GM18511 (cell line): ENCODE measurements around the gene CYRIA.

Experiments
- ATAC-seq: cut with Tn5 transposase; IDR thresholded peaks from one replicate; pipeline ENCODE4 v1.9.1; 2021; ENCODE audit warnings: mild to moderate bottlenecking, moderate library complexity; ENCODE audit not compliant: unreplicated experiment

Gene CYRIA

DNA sequence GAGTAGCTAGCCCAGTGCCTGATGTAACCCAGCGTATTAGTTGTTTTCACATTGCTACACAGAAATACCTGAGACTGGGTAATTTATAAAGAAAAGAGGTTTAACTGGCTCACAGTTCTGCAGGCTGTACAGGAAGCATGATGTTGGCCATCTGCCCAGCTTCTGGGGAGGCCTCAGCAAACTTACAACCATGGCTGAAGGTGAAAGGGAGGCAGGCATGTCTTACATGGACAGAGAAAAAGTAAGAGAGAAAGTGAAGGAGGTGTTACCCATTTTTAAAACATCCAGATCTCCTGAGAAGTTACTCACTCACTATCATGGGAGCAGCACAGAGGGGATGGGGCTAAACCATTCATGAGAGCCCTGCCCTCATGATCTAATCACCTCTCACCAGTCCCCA, 6.1 kb upstream of the CYRIA start:
- no peak for ATAC-seq

DNA sequence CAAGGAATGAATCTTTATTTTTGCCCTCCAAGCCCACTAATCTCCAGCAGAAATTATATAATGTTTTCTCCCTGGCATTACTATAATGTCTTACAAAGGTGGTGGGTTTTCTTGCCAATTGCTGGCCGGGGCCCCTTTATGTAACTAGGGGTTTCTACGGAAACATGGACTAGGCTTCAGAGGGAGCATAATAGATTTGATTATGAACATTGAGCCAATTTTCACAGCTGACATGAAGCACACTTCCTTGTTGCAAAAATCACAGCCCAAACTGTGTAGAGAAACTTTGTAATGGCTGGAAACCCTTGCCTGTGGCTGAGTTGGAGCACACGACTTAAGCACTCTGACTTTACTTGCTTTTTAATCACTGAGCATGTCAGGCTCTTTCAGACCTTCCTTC, 3.8 kb upstream of the CYRIA start:
- ATAC-seq = no peak

DNA sequence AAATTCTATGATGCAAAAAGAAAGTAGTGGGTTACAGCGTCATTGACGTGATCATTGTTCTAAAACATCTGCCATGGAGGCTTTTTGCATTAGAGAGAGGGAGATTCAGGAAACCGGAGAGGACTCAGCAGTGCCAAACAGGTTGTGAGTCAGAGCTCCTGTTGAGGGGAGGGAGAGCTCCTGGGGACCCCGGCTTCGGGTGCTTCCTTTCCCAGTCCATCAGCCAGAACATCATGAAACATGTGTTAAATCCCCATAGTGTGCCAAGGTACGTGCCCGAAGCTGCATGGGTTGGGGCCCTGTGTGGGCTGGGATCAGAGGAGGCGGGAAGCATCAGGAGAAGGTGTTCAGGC, 791 bp upstream of the CYRIA start:
- ATAC-seq = no peak

DNA sequence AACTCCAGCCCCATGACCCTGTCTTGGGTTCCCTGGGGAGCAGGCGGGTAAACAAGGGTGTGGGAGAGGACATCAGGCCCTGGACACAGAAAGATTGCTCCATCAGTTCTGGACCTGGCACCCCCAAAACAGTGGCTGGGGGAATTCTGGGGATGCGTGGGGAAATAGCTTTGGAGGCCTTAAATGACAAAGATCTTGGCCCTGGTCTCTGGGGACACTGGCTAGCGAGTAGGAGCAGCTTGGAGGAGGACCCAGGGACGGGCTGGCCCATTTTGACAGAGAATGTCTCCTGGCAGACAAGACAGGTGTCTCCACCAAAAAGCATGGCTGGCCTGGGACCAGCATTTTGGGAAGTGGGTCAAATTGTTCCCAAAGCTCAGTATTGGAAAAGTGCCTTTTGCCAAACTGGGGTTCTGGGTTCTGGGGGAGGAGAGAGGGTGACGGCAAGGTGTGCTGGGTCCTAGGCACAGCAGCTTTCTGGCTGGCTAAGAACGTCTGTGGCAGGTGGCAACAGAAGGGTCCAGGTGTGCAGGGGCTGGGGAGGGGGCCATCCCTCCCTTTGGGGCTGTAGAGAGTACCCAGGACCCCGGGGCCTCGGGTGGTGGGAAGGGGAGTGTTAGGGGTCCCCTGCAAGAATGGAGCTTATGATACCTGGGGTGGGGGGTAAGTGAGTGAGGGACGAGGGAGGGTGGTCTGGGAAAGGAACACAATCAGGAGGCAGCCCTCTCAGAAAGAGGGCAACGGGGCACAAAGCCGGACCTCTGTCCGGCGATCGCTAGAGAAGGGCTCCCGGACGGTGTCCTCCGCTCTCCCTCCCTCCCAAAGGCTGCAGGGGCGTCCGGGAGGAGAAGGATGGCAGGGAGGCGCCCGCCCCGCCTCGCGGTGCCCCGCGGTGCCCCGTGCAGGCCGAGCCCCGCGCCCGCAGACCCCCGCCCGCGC, 556 bp downstream of the CYRIA start:
- peak; percentile 27 for ATAC-seq

DNA sequence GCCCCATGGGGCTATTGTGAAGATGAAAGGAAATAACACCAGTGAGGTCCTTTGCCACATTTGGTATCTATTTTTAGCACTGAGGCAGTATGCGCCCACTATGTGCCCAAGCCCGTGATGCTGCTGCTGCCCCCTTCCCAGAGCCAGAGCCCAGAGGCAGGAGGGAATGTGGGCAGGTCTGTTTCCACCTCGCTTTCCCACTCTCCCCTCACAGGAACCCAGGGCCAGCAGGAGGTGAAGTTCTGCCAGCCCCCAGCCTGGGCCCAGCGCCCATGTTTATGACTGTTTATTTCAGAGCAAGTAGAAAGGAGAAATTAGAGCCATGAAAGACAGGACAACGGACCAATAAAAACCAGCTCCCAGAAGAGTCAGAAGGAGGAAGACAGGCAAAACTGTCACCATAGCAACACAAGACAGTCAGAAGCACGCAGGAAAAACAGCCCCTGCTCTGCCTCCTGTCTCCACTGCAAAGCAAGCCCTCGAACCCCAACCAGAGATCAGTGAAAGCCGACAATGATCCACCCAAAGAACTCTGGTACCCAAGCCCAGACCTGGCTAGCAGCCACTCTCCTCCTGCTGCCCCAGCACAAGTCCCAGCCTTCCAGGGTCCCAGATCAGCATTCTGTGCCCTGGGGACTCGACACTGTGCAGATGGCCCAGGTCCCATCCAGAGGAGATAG, 1.4 kb downstream of the CYRIA start:
- peak; percentile 39 for ATAC-seq

DNA sequence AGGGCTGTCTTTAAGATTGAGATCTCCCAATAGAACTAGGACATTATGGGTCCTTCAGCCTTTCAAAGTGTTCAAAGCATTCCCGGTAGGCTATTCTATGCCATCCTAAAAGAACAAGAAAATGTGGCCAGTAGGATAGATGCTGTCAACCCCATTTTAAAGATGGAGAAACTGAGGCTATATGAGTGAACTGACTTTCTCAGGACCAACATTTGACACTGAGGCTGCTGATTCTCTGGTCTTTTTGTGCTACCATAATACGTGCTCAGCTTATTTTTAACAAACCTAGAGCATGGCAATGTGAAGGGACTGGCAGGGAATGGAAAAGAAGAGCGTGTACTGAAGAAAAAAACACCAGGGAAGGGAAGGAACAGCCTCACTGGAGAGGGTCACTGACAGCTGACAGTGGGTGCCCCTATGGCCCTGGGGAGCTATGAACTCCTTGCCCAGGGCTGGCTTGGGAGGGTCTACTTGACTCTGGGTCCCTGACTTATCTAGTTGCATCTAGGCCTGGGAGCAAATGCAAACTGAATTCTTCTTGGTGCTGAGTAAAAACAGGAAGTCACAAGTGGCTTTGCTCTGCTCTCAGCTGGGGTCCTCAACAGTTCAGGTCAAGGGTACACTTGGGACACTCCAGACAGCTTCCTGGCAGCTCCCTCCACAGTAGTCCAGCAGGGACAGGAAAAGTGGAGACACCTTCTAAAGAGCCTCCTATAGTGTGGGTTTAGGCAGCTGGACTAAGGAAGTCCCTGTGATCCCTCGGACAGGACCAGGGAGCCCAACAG, 2.3 kb downstream of the CYRIA start:
- ATAC-seq = no peak

DNA sequence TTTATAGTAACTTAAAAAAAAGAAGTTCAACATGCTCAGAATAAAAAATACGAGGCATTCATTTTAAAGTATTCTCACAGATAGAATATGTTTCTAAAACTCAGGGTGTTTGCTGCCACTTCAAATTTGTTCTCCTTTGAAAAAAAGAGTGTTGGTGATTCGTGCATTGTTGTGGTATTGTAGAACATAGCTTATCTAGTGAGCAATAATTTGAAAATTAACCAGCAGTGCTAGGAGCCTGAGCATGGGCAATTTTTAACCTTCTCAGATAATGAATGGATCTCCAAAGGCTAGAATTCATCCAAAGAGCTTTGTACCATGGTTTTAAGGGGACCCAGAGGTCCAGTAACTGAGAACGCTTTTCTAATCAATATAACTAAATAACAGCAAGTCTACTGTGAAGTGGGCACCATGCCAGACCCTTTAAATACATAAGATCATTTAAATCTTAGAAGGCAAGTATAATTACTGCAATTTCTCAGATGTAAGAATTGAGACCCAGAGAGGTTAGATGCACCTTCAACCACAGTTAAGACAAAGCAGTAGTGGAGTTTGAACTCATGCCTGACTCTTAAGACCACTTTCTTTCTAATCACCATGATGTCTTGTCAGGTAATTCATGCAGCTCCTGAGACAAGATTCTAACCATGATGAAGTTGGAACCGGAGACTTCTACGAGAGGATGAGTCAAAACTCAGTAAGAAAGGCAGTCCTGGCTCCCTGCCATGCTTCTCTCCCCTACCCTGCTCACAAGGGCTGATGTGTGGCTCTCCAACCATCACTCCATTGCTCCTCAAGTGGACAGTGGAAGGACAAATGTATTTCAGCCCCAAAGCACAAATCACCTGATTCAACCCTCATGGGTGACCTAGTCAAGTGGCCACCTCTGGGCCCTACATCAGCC, 3.4 kb downstream of the CYRIA start:
- no peak for ATAC-seq

DNA sequence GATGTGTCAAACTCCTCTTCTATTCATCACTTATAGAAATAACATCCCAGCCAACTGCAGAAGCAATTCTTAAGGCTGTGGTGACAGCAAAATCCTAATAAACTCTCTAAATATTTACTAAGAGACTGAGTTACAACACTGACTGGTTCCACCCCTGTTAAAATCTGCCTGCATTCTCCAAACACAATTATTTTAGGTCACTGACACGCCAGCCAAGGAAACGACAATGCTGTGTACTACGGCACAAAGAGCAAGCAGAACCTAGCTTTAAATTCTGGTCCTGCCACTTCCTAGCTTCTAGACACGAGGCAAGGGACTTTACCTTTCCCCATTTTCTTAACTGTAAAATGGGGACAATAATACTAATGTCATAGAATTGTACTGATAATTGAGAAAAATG, 4.1 kb downstream of the CYRIA start:
- ATAC-seq = no peak

DNA sequence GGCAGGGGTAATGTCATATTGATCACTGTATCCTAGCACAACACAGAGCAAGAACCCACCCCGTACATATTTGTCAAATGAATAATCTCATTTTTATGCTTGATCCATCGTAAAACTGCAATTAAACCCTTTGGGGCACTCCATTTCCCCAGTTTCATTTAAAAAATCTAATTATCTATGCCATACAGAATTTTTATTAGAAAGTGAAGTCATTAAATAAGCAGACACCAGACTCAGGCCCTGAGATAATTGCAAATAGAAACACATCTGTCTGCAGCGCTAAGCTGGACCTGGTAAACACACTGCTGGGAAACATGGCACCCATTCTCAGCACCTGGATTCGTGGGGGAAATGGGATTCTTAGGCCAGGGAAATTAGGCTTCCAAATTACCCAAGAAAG, 5.1 kb downstream of the CYRIA start:
- ATAC-seq = no peak

DNA sequence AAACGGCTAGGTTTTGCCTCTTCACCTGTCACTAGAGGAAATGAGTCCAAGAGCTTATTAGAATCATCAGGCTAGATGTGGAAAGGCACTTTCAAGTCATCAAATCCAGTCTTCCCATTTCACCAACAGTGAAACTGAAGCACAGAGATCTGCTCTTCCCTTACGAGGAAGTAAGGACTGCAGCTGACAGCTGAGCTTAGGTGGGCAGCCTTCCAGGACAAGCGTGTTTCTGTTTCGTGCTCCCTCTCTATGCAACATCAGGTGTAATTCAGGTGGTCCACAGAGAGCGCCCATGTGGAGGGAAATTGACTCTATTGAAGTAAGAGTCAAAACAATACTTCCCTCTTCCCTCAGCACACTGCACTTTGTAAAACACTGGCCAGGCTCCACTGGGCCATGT, 5.5 kb downstream of the CYRIA start:
- no peak for ATAC-seq

DNA sequence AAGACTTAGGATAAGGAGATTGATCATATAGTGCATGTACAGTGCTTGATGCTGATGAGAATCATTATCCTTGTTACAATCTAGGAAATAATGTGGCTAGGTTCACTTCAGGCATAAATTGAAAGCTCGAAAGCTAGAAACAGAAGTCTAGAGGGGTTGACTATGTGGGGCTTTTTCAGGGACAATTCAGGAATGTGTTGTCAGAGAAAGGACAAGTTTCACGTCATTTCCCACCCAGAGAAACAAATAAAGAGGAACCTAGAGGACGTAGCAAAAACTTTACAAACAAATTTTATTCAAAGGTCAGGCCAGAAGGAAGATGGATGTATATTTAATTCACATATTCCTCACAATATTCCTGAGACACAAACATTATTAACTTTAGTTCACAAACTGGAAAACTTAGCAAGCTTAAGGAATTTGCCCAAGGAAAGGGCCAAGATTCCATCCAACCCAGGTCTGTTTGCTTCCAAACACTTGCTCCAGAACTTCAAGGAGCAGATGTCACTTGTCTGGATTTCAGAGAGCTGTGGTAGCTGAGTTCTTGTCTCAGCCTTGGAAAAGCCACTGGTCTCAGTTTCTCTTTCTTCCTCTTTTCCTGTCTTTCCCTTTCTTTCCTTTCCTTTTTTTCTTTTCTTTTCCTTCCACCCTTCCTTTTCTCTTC, 7.4 kb downstream of the CYRIA start:
- no peak for ATAC-seq

DNA sequence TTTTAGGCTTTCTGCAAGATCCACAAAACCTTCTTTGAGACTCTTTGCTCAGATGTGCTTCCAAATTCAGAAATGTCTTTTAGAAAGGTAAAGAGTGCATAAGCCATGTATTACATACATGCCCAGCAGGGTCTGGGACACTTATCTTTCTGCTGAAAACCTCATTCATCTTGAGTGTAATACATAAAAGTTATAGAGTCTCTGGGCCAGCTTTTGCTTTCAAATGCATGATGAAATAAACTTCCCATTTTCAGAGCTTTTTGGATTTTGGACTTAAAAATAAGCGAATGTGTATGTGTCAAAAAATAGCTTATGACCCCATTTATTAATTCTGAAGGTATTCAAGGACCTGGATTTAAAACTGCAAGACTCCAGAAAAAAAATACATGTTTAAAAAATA, 8.0 kb downstream of the CYRIA start:
- no peak for ATAC-seq

DNA sequence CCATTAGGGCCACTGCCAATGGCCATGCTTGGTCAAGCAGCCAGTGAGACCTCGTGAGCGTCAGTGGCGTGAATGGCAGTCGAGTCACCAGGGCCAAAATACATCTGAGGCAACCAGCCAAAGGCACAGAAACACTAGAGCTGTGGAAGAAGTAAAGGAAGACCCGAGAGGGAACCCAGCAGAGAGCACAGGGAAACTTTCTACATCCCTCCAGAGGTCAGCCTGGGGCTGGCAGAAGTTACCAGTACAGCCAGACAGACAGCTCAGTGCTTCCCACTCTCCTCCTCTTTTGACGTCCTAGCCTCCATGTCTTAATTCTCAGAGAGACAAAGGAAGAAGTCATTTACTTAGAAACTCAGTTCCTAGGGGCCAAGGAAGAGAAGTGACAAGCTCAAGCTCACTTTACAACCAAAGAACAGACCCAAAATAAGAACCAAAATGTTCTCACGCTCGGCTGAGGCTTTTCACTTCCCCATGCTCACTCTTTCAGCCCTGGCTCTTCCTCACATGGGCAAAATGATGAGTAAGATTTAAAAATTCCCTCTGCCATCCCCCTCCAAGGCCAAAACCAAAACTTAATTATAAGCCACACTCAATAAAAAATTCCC, 8.7 kb downstream of the CYRIA start:
- peak; percentile 79 for ATAC-seq

DNA sequence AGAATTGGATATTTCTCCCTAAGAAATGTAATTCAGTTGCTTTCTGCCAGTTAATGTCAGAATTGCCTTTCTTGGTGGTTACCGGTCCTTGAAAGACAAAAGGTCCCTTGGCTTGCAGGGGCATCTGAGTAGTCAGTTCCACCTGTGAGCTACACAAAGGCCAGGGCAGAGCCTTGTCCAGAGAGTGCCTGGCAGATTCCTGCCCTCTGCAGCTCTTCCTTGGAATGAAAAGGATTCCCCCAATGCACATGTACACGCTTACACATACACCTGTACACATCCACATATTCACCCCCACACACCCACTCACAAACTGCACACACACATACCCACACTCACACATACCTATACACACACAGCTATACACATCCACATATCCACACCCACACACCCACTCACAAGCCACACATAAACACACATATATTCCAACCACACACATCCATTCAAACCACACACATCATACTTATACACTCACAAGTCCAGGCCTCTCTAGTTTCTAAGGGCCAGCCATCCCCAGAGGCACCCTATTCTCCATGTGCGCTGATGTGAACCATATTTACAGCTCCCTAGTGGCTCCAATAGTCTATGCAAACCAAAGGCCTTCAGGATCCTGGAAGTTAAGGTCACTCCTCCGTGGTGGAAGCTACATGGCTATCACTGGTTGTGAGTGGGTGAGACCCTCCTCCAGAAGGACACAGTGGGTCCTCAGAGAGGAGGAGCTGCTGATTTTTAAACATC, 9.6 kb downstream of the CYRIA start:
- no peak for ATAC-seq

DNA sequence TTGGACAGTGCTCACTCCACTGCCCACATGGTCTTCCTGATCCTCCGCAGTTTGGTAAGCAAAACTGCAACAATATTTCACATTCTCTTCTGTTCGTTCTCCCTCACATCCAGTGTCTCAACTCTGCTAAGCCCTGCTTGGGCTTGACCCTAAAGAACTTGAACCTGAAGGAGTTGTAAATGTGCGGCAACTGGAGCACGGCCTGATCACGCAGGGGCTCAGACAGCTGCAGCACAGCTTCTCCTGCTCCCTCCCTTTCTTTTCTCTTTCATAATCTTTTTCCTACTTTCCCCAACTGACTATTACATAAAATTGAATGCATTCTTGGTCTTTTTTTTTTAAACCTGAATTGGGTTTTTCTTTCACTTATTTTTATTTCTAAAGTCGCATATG, 10.2 kb downstream of the CYRIA start:
- ATAC-seq = no peak

DNA sequence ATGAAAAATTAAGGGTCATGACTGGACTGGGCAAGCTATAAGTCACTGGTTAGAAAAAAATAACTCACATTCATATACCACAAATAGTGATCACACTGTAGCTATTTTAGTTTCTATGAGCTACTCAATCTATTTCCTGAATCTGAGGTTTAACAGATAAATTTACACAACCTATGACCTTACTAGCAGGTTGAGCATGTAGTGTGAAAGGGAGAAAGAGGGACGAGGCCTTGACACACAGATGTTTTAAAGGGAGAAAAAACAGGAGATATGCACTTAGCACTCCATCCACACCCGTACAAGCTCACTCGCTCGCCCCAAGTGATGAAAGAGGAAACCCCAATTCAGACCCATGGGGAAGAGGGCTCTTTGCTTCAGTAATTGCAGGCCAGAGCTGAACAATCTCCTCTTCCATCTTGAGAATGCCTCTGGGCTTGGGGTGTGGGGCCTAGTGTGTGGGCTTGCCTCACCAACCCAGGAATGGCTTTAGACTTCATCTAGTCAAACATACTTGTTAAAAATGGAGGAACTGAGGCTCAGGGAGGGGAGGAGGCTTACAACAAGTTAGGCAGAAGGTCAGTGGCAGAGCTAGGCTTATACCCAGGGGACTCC, 10.7 kb downstream of the CYRIA start:
- peak; percentile 26 for ATAC-seq

DNA sequence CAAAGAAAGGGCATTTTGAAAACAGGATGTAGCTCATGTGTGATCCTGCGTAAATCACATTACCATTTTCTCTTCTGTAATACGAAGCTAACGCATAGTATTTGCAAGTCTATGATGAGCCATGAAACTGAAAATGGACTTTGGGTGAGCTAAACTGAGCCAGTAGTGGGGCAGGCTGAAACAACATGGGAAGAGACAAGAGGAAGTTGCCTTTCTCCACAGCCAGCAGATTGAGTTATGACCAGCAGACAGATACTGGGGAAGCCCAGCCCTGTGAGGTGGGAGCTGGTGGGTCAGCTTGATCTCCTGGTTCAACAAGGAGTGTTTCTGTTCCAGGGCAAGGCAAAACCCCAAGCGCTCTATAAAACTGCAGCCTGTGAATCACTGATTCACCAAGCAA, 11.8 kb downstream of the CYRIA start:
- peak; percentile 56 for ATAC-seq

DNA sequence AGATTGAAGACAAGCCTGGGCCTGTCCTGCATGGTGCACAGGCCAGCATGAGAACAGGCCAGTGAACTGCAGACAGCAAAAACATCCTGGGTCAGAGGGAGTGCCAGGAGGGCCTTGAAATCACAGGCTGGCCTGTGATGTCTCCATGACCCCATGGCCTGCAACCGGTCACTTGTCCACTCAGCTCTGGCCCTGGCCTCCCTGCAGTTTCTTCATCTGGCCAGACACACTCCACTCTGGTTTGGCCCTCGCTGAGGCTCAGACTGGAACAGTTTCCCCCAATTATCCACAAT, 12.6 kb downstream of the CYRIA start:
- no peak for ATAC-seq
